ENCODE results near the gene CAP2. TPM values are rescaled to one million over a fixed set of nuclear protein-coding genes. Genes with fewer than 3 reads are reported as not detected.
"Not testable (repeated sequence)": the region's sequence is repeated elsewhere in the genome, so short reads cannot be mapped to it uniquely, and the experiment has no call there.

Gene CAP2
- total and polyA plus RNA-seq, 12 donors = 1.3 to 21.9 (median 11.9) TPM

DNA sequence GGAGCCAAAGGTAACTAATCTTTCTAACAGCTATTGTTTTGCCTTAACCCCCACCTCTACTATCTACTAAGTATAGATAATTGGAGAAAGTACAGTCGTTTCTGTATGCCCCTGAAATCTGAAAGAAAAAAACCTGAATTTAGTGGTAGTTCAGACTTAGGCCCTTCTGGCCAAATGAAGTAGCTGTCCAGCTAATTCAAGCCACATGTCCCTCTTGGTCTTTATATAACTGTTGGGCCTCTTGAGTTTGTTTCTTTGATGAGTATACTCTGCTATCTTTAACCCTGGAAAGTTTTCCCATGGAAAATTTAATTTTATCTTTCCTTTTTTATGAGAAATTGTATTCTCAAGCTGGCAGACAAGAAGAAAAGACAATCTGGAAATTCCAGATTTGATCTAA, 133.7 kb downstream of the CAP2 start:
- TF ChIP-seq, protein P1, sequence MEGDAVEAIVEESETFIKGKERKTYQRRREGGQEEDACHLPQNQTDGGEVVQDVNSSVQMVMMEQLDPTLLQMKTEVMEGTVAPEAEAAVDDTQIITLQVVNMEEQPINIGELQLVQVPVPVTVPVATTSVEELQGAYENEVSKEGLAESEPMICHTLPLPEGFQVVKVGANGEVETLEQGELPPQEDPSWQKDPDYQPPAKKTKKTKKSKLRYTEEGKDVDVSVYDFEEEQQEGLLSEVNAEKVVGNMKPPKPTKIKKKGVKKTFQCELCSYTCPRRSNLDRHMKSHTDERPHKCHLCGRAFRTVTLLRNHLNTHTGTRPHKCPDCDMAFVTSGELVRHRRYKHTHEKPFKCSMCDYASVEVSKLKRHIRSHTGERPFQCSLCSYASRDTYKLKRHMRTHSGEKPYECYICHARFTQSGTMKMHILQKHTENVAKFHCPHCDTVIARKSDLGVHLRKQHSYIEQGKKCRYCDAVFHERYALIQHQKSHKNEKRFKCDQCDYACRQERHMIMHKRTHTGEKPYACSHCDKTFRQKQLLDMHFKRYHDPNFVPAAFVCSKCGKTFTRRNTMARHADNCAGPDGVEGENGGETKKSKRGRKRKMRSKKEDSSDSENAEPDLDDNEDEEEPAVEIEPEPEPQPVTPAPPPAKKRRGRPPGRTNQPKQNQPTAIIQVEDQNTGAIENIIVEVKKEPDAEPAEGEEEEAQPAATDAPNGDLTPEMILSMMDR (IDR thresholded peaks at IDR 0.05) = no peak
- no peak for TF ChIP-seq POLR2A (IDR thresholded peaks at IDR 0.05)
- H3K36me3 ChIP-seq (replicated peaks in 1 of 2) = no peaks in the 10 kb centered on the region
- intact Hi-C loops (cut with DNase I) = no loop called here
- no peak overlapping the region for H3K27ac ChIP-seq
- no peaks in the 10 kb centered on the region for H3K27me3 ChIP-seq
- 29 to 65% (median 40%) methylated on average over 1 of the region's 1 CpG for WGBS, 4 donors
- DNase-seq = no peak
- H3K4me1 ChIP-seq (replicated peaks in 1 of 2) = no peaks in the 10 kb centered on the region
- no peak overlapping the region for H3K4me3 ChIP-seq
- no peaks in the 10 kb centered on the region for H3K9me3 ChIP-seq (replicated peaks in 1 of 3)

DNA sequence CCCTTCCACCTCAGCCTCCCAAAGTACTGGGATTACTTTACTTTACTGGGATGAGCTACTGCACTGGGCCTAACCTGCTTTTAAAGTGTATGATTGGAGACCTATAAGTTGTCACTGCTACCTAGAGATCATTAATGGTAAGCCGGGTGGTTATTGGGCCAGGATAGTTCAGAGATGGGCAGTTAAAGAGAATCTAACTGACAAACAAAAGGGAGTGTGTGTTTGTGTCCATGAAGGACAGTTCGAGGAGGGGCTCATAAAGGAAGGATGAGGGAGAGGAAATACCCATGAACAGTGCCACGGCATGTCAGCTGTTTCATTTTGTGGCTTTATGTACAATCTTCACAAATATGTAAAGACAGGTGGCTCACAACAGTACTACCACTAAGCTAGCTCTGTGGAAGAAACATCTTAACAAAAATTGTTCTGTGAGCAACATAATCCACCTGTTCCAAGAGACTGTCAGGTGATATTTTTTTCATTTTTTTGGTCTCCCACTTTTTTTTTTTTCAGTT, 137.0 kb downstream of the CAP2 start:
- intact Hi-C loops (cut with DNase I) = no loop called here
- no peaks in the 10 kb centered on the region for H3K36me3 ChIP-seq (replicated peaks in 1 of 2)
- H3K9me3 ChIP-seq (replicated peaks in 1 of 3) = no peaks in the 10 kb centered on the region
- no peaks in the 10 kb centered on the region for H3K27me3 ChIP-seq
- H3K27ac ChIP-seq = no peak overlapping the region
- TF ChIP-seq, protein P1 (IDR thresholded peaks at IDR 0.05) = no peak
- no peak for TF ChIP-seq POLR2A (IDR thresholded peaks at IDR 0.05)
- DNase-seq = no peak
- no peak overlapping the region for H3K4me3 ChIP-seq
- WGBS, 4 donors = 65 to 81% (median 76%) methylated on average over 3 of the region's 3 CpGs
- H3K4me1 ChIP-seq (replicated peaks in 1 of 2) = no peaks in the 10 kb centered on the region

DNA sequence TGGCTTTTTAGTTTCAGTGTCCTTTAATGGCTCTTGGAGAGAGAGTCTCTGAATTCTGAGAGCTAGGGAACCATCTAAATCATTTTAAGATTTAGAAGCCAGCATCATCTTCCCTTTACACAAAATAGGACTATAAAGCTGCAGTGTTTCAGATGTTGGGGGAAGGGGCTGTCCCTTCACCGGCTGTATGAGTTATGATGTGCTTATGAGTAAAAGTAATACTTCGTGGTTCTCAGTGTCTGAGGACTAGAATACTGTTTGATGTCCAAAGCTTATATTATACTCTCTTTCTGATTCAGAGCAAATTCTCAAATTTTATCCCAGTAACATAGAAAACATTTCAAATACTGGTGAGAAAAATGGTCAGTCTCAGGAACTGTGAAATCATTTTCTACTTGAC, 143.2 kb downstream of the CAP2 start:
- WGBS, 4 donors = 57 to 79% (median 68%) methylated on average over 2 of the region's 2 CpGs
- H3K9me3 ChIP-seq (replicated peaks in 1 of 3) = no peaks in the 10 kb centered on the region
- intact Hi-C loops (cut with DNase I) = no loop called here
- H3K4me1 ChIP-seq (replicated peaks in 1 of 2) = no peaks in the 10 kb centered on the region
- no peak for DNase-seq
- no peak for TF ChIP-seq POLR2A (IDR thresholded peaks at IDR 0.05)
- TF ChIP-seq, protein P1 (IDR thresholded peaks at IDR 0.05) = no peak
- H3K36me3 ChIP-seq (replicated peaks in 1 of 2) = no peaks in the 10 kb centered on the region
- H3K27me3 ChIP-seq = no peaks in the 10 kb centered on the region
- no peak overlapping the region for H3K4me3 ChIP-seq
- no peak overlapping the region for H3K27ac ChIP-seq

DNA sequence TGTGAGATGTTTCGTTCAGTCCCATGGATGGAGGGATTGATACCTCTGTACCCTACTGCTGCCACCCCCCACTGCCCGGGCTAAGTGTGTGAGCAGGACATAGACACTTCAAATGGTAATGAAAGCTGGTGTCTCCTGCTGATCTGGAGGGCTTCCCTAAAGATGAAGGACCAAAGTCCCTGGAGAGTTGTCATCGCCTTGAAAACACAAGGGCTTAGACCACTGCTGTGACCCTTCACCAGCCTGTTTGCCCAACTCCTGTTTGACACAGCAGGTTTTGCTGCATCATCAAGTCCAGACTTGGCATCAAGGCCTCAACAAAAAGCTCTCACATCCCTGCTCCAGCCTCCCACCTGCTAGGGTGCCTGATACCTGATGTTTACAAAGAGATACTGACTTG, 148.8 kb downstream of the CAP2 start:
- Histone ChIP-seq H3K4me1 (replicated peaks in 1 of 2) (no peaks in the 10 kb centered on the region), H3K36me3 (replicated peaks in 1 of 2) (no peaks in the 10 kb centered on the region), H3K27me3 (no peaks in the 10 kb centered on the region), H3K9me3 (replicated peaks in 1 of 3) (no peaks in the 10 kb centered on the region), H3K4me3 (no peak overlapping the region), H3K27ac (no peak overlapping the region)
- no peak for TF ChIP-seq POLR2A (IDR thresholded peaks at IDR 0.05)
- TF ChIP-seq, protein P1 (IDR thresholded peaks at IDR 0.05) = no peak
- DNase-seq = no peak
- 88 to 97% (median 95%) methylated on average over 3 of the region's 3 CpGs for WGBS, 4 donors
- intact Hi-C loops (cut with DNase I) = no loop called here

DNA sequence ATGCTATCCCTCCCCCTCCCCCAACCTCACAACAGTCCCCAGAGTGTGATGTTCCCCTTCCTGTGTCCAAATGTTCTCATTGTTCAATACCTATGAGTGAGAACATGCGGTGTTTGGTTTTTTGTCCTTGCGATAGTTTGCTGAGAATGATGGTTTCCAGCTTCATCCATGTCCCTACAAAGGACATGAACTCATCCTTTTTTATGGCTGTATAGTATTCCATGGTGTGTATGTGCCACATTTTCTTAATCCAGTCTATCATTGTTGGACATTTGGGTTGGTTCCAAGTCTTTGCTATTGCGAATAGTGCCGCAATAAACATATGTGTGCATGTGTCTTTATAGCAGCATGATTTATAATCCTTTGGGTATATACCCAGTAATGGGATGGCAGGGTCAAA, 152.3 kb downstream of the CAP2 start:
- DNase-seq; H3K4me3 ChIP-seq; H3K27ac ChIP-seq; H3K4me1 ChIP-seq (replicated peaks in 1 of 2); H3K27me3 ChIP-seq; intact Hi-C loops (cut with DNase I); H3K36me3 ChIP-seq (replicated peaks in 1 of 2); H3K9me3 ChIP-seq (replicated peaks in 1 of 3): not testable (repeated sequence)
- WGBS, 4 donors = 92 to 99% (median 97%) methylated on average over 2 to 4 of the region's 4 CpGs
